ENCODE results near the gene SERPINF2.

- no peak for TF ChIP-seq CTCF (IDR thresholded peaks at IDR 0.05)
- TF ChIP-seq POLR2A (IDR thresholded peaks at IDR 0.05), result no peak
Observed at GRCh38 chr17:1782171-1782567, 39.5 kb downstream of the SERPINF2 start.
